ES-I3 (cell line): ENCODE data around the gene ETV6.

Experiments
- H3K36me3 ChIP-seq: 2 replicates; pipeline ENCODE4 v1.6.1; 2013; ENCODE audit warnings: mild to moderate bottlenecking, low read length, control low read depth, moderate library complexity; ENCODE audit not compliant: insufficient read depth
- H3K4me1 ChIP-seq: 2 replicates; pipeline ENCODE4 v1.6.1; 2013; ENCODE audit warnings: mild to moderate bottlenecking, control low read depth, low read length; ENCODE audit not compliant: insufficient read depth
- H3K9ac ChIP-seq: 2 replicates; pipeline ENCODE4 v1.6.1; 2013; ENCODE audit warnings: low read depth, mild to moderate bottlenecking, low read length, moderate library complexity
- H3K9me3 ChIP-seq: 2 replicates; pipeline ENCODE4 v1.6.1; 2013; ENCODE audit warnings: mild to moderate bottlenecking, low read length, moderate library complexity; ENCODE audit not compliant: control insufficient read depth, insufficient read depth

Gene ETV6

DNA sequence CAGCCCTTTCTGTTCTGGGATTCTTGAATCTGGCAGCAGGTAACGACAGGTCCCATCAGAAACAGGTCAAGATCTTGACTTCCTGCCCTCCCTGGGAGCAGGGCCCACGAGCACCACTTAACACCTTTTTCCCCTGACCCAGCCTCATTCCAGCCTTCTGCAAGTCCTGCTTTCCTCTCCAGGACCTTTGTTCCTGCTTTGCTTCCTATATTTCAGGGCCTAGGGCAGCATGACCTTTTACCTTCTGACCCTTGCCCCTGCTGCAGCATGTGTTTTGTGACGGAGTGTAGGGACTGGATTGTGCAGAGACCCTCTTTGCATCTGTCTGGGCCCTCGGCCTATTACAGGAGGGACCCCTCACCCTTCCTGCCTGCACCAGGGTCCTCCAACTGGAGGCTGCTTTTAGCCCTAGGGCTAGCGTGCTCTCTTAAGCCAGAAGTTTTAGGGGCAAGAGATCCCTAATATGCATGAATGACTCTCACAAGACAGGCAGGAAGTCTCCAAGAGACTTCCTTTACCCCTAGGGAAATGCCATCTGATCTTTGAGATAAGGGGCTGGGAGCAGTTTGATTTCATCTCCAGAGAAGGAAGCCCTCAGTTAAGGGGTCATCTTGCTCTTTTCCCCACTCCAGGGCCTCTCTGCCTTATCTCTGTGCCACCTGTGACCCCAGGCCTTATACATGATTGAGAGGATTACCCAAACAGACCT lies 211.8 kb downstream of the ETV6 start:
- peaks cover 2% of the 10 kb centered on the region; the same call in 1 of the 2 replicates for H3K9me3 ChIP-seq
- H3K36me3 ChIP-seq = no peaks in the 10 kb centered on the region; the same call in 1 of the 2 replicates
- H3K4me1 ChIP-seq = peaks cover 22% of the 10 kb centered on the region
- H3K9ac ChIP-seq = no peak overlapping the region

GRCh38 chr12:11861864-11862600 lies 212.6 kb downstream of the ETV6 start:
- Histone ChIP-seq H3K36me3 (no peaks in the 10 kb centered on the region; the same call in 1 of the 2 replicates), H3K4me1 (peaks cover 14% of the 10 kb centered on the region), H3K9ac (no peak overlapping the region), H3K9me3 (peaks cover 4% of the 10 kb centered on the region; the same call in 1 of the 2 replicates)

DNA sequence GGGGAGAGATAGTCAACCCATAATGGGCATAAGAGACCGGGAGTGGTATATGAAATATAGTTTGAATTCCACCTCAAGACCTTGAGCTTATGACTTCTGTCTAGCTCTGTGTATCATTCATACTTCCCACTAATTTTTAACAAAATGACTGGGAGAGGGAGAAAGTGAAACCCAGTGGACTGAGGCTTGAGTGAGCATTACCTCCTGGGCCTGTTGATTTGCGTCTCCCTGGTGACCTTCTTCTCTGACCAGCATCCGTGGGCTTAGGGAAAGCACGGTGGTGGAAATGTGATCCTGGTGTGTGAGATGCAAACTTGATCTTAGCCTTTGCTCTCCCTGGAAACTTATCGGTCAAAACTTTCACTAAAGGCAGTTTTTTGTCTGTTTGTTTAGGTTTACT lies 213.3 kb downstream of the ETV6 start:
- Histone ChIP-seq H3K9me3 (peaks cover 4% of the 10 kb centered on the region; the same call in 1 of the 2 replicates), H3K9ac (no peak overlapping the region), H3K36me3 (no peaks in the 10 kb centered on the region), H3K4me1 (peaks cover 7% of the 10 kb centered on the region; the same call in 1 of the 2 replicates)

DNA sequence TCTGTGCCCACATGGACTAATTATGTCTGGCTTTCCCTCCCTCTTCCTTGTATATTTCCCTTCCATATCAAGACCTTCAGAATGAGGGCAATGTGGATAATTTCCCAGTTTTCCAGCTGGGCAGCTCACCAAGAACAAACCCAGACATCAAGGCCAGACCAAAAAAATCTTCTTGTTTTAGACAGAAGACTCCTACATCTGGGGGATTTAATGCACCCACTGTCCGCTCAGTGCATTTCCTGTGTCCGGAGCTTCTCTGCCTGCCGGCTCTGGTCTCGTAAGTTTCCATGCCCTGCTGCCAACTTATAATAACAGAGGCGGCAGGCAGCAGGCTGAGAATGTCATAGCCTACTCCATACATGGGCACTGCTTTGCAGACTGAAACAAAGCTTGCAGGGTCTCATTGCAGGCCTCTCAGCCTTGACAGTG lies 214.0 kb downstream of the ETV6 start:
- H3K4me1 ChIP-seq = peaks cover 2% of the 10 kb centered on the region; the same call in 1 of the 2 replicates
- no peak overlapping the region for H3K9ac ChIP-seq
- no peaks in the 10 kb centered on the region for H3K36me3 ChIP-seq
- H3K9me3 ChIP-seq = peaks cover 4% of the 10 kb centered on the region; the same call in 1 of the 2 replicates

- H3K9me3 ChIP-seq = peaks cover 4% of the 10 kb centered on the region; the same call in 1 of the 2 replicates
- H3K9ac ChIP-seq = no peak overlapping the region
- H3K36me3 ChIP-seq = no peaks in the 10 kb centered on the region
- H3K4me1 ChIP-seq = no peaks in the 10 kb centered on the region
Measured at GRCh38 chr12:11863988-11864387, 214.5 kb downstream of the ETV6 start.

DNA sequence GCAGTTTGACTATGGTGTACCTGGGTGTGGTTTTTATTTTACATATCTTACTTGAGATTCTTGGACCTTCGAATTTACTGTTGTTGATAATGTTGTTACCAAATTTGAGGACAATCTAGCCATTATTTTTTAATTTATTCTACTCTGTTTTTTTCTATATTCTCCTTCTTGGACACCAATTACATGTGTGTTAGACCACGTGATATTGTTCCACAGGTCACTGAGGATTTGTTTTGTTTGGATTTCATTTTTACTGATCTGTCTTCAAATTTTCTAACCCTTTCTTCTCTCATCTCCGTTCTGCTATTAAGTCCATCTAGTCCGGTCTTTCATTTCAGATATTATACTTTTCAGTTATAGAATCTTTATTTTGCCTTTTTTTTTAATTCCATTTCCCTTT lies 216.3 kb downstream of the ETV6 start:
- H3K36me3 ChIP-seq = no peaks in the 10 kb centered on the region
- H3K9ac ChIP-seq = no peak overlapping the region
- no peaks in the 10 kb centered on the region for H3K4me1 ChIP-seq
- H3K9me3 ChIP-seq = peaks cover 4% of the 10 kb centered on the region; the same call in 1 of the 2 replicates

- Histone ChIP-seq H3K9me3 (peaks cover 4% of the 10 kb centered on the region; the same call in 1 of the 2 replicates), H3K9ac (no peak overlapping the region), H3K36me3 (no peaks in the 10 kb centered on the region), H3K4me1 (no peaks in the 10 kb centered on the region)
Measured at GRCh38 chr12:11868027-11868426, 218.6 kb downstream of the ETV6 start.

- Histone ChIP-seq H3K9me3 (peaks cover 4% of the 10 kb centered on the region; the same call in 1 of the 2 replicates), H3K4me1 (no peaks in the 10 kb centered on the region), H3K9ac (no peak overlapping the region), H3K36me3 (no peaks in the 10 kb centered on the region)
Measured at GRCh38 chr12:11869406-11869805, 219.9 kb downstream of the ETV6 start.

GRCh38 chr12:11870041-11870451 lies 220.6 kb downstream of the ETV6 start:
- no peak overlapping the region for H3K9ac ChIP-seq
- no peaks in the 10 kb centered on the region for H3K36me3 ChIP-seq
- H3K9me3 ChIP-seq = peaks cover 4% of the 10 kb centered on the region; the same call in 1 of the 2 replicates
- peaks cover 1% of the 10 kb centered on the region; the same call in 1 of the 2 replicates for H3K4me1 ChIP-seq

GRCh38 chr12:11872055-11872454 lies 222.6 kb downstream of the ETV6 start:
- H3K36me3 ChIP-seq = no peaks in the 10 kb centered on the region
- no peak overlapping the region for H3K9ac ChIP-seq
- H3K4me1 ChIP-seq = peaks cover 5% of the 10 kb centered on the region; the same call in 1 of the 2 replicates
- no peaks in the 10 kb centered on the region for H3K9me3 ChIP-seq

DNA sequence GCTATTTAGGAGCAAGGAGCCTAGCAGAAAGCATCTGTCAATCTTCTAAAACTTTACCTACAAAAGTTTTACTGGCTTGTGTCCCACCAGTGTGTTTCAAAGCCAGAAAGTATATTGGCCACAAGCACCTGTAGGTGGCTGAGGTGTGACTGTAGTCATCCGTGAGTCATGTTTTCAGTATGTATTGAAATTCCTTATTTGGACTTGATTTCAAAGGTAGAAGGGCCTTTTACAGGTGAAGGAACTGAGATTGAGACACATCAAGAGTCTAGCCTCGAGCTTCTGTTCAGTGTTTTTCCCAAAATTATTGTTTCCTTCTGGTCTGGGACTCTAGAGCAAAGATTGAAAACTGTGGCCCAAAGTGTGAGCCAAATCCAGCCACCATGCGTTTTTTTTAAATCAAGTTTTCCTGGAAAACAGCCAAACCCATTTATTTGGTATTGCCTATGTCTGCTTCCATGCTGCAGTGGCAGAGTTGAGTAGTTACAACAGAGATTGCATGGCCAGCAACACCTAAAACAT lies 226.0 kb downstream of the ETV6 start:
- Histone ChIP-seq H3K36me3 (no peaks in the 10 kb centered on the region), H3K9ac (no peak overlapping the region), H3K4me1 (peaks cover 22% of the 10 kb centered on the region), H3K9me3 (no peaks in the 10 kb centered on the region)

- Histone ChIP-seq H3K9me3 (no peaks in the 10 kb centered on the region), H3K4me1 (peaks cover 22% of the 10 kb centered on the region), H3K36me3 (no peaks in the 10 kb centered on the region), H3K9ac (no peak overlapping the region)
Measured at GRCh38 chr12:11876307-11876706, 226.8 kb downstream of the ETV6 start.

- H3K9me3 ChIP-seq = no peaks in the 10 kb centered on the region
- H3K36me3 ChIP-seq = no peaks in the 10 kb centered on the region
- H3K9ac ChIP-seq = no peak overlapping the region
- H3K4me1 ChIP-seq = peaks cover 22% of the 10 kb centered on the region
Measured at GRCh38 chr12:11877102-11877826, 227.8 kb downstream of the ETV6 start.
